HEK293 (cell line): ENCODE results near the gene TMEM14A.

Source experiments
- CTCF ChIA-PET: fragments of 350-600 bp; formaldehyde crosslinking; extraction: SDS; loops from one replicate; lab custom pipeline; 2021; ENCODE audit warnings: antibody characterized with exemption; lab: Yijun Ruan, JAX
- POLR2A ChIA-PET: fragments of 300-600 bp; formaldehyde crosslinking; extraction: SDS; loops from one replicate; lab custom pipeline; 2020; ENCODE audit warnings: antibody characterized with exemption, inconsistent platforms; lab: Yijun Ruan, JAX
- H3K27ac ChIP-seq: fragments of 200-500 bp; sonication (Bioruptor generic); 2 replicates; pipeline ENCODE4 v1.5.1; 2014; ENCODE audit warnings: low read depth, low read length, control low read depth, inconsistent platforms; ENCODE audit errors: extremely low read depth
- H3K36me3 ChIP-seq, 2 experiments: fragments of 200-500 bp in 1 of 2; sonication (Bioruptor generic) in 1 of 2; 1 replicate in 1 of 2; 2 replicates in 1 of 2; pipeline ENCODE4 v1.5.1; 2014 to 2017; ENCODE audit warnings: inconsistent platforms in 2 of 2, low read length in 2 of 2; ENCODE audit not compliant: control insufficient read depth in 2 of 2, insufficient read depth in 1 of 2
- H3K4me1 ChIP-seq: fragments of 200-500 bp; sonication (Bioruptor generic); 2 replicates; pipeline ENCODE4 v1.5.1; 2014; ENCODE audit warnings: mild to moderate bottlenecking, low read length, inconsistent platforms; ENCODE audit not compliant: control insufficient read depth, insufficient read depth
- H3K4me3 ChIP-seq: 2 replicates; pipeline ENCODE4 v1.5.1; 2011; ENCODE audit warnings: low read depth, mild to moderate bottlenecking, control low read depth, low read length, moderate library complexity
- H3K9me3 ChIP-seq: fragments of 200-500 bp; sonication (Bioruptor generic); 2 replicates; pipeline ENCODE4 v1.5.1; 2014; ENCODE audit warnings: low read depth, low read length, inconsistent platforms; ENCODE audit not compliant: control insufficient read depth, insufficient read depth
- HOXC10 ChIP-seq: sonication (generic); formaldehyde crosslinking; IDR thresholded peaks from 2 replicates; pipeline ENCODE4 v1.8.1; 2023; ENCODE audit warnings: mild to moderate bottlenecking, missing genetic modification reagents
- KLF10 ChIP-seq: fragments of 450-650 bp; IDR thresholded peaks from 2 replicates; pipeline ENCODE4 v1.5.1; 2018; ENCODE audit warnings: missing biosample characterization, mild to moderate bottlenecking, missing genetic modification characterization
- OVOL3 ChIP-seq: fragments of 450-650 bp; formaldehyde crosslinking; IDR thresholded peaks from 2 replicates; pipeline ENCODE4 v1.5.1; 2016; ENCODE audit warnings: missing biosample characterization, missing genetic modification characterization
- REPIN1 ChIP-seq: fragments of 450-650 bp; formaldehyde crosslinking; IDR thresholded peaks from 2 replicates; pipeline ENCODE4 v1.5.1; 2017; ENCODE audit warnings: missing biosample characterization, missing genetic modification characterization, low read depth
- SP3 ChIP-seq: fragments of 450-650 bp; formaldehyde crosslinking; IDR thresholded peaks from 2 replicates; pipeline ENCODE4 v1.5.1; 2016; ENCODE audit warnings: missing biosample characterization, missing genetic modification characterization
- SP7 ChIP-seq: fragments of 450-650 bp; formaldehyde crosslinking; IDR thresholded peaks from 2 replicates; pipeline ENCODE4 v1.5.1; 2016; ENCODE audit warnings: missing biosample characterization, missing genetic modification characterization
- ZBTB17 ChIP-seq: fragments of 450-650 bp; formaldehyde crosslinking; IDR thresholded peaks from 2 replicates; pipeline ENCODE4 v1.5.1; 2016; ENCODE audit warnings: missing biosample characterization, missing genetic modification characterization
- ZBTB6 ChIP-seq: fragments of 450-650 bp; formaldehyde crosslinking; IDR thresholded peaks from 2 replicates; pipeline ENCODE4 v1.5.1; 2017; ENCODE audit warnings: missing biosample characterization, missing genetic modification characterization
- ZFP3 ChIP-seq: fragments of 450-650 bp; formaldehyde crosslinking; IDR thresholded peaks from 2 replicates; pipeline ENCODE4 v1.5.1; 2016; ENCODE audit warnings: low read depth, missing biosample characterization, missing genetic modification characterization
- ZFP37 ChIP-seq: fragments of 450-650 bp; formaldehyde crosslinking; IDR thresholded peaks from 2 replicates; pipeline ENCODE4 v1.5.1; 2016; ENCODE audit warnings: missing biosample characterization, missing genetic modification characterization
- ZNF121 ChIP-seq: fragments of 450-650 bp; formaldehyde crosslinking; IDR thresholded peaks from 2 replicates; pipeline ENCODE4 v1.5.1; 2016; ENCODE audit warnings: missing biosample characterization, missing genetic modification characterization
- ZNF138 ChIP-seq: fragments of 450-650 bp; formaldehyde crosslinking; IDR thresholded peaks from 2 replicates; pipeline ENCODE4 v1.5.1; 2016; ENCODE audit warnings: missing biosample characterization, missing genetic modification characterization, borderline replicate concordance
- ZNF157 ChIP-seq: fragments of 450-650 bp; formaldehyde crosslinking; IDR thresholded peaks from 2 replicates; pipeline ENCODE4 v1.5.1; 2016; ENCODE audit warnings: missing biosample characterization, missing genetic modification characterization
- ZNF169 ChIP-seq: fragments of 450-650 bp; formaldehyde crosslinking; IDR thresholded peaks from 2 replicates; pipeline ENCODE4 v1.5.1; 2016; ENCODE audit warnings: missing biosample characterization, missing genetic modification characterization
- ZNF530 ChIP-seq: fragments of 450-650 bp; formaldehyde crosslinking; IDR thresholded peaks from 2 replicates; pipeline ENCODE4 v1.5.1; 2016; ENCODE audit warnings: low read depth, missing biosample characterization, missing genetic modification characterization
- ZNF555 ChIP-seq: fragments of 450-650 bp; formaldehyde crosslinking; conservative IDR thresholded peaks from 2 replicates; pipeline ENCODE4 v1.5.1; 2017; ENCODE audit warnings: missing biosample characterization, mild to moderate bottlenecking, missing genetic modification characterization, inconsistent platforms
- ZNF654 ChIP-seq: fragments of 450-650 bp; formaldehyde crosslinking; IDR thresholded peaks from 2 replicates; pipeline ENCODE4 v1.5.1; 2016; ENCODE audit warnings: low read depth, missing biosample characterization, missing genetic modification characterization
- ZNF707 ChIP-seq: fragments of 450-650 bp; formaldehyde crosslinking; IDR thresholded peaks from 2 replicates; pipeline ENCODE4 v1.5.1; 2016; ENCODE audit warnings: missing biosample characterization, missing genetic modification characterization
- ZSCAN16 ChIP-seq: fragments of 450-650 bp; formaldehyde crosslinking; IDR thresholded peaks from 2 replicates; pipeline ENCODE4 v1.5.1; 2016; ENCODE audit warnings: missing biosample characterization, missing genetic modification characterization
- TF ChIP-seq, protein P1 (sequence below): fragments of 450-650 bp; IDR thresholded peaks from 2 replicates; pipeline ENCODE4 v1.5.1; 2018; ENCODE audit warnings: missing biosample characterization, missing genetic modification characterization
- TF ChIP-seq, protein P2 (sequence below): fragments of 450-650 bp; formaldehyde crosslinking; IDR thresholded peaks from 2 replicates; pipeline ENCODE4 v1.5.1; 2017; ENCODE audit warnings: missing biosample characterization, missing genetic modification characterization

TMEM14A gene

GRCh38 chr6:52647199-52647598, 23.7 kb upstream of the TMEM14A start:
- POLR2A ChIA-PET: no interaction called here
- H3K27ac ChIP-seq: no peak overlapping the region
- CTCF ChIA-PET: interaction anchor here (0.6 to 1.3 kb wide), 4 partner anchors 49 to 295 kb away, joined by 3 to 9 read pairs (median 4); no protein-coding TSS in a partner anchor
- H3K4me1 ChIP-seq: no peaks in the 10 kb centered on the region; the same call in 1 of the 2 replicates
- H3K4me3 ChIP-seq: no peak overlapping the region
- TF ChIP-seq ZFP3 (tag by site-specific recombination): no peak
- TF ChIP-seq ZNF157 (tag by site-specific recombination): no peak
- no peak for TF ChIP-seq OVOL3
- no peak for TF ChIP-seq ZBTB17
- TF ChIP-seq ZNF654 (tag by site-specific recombination): no peak
- no peak for TF ChIP-seq ZNF121 (tag by site-specific recombination)
- TF ChIP-seq ZFP37 (tag by site-specific recombination): no peak
- no peaks in the 10 kb centered on the region for H3K36me3 ChIP-seq
- H3K9me3 ChIP-seq: no peaks in the 10 kb centered on the region

GRCh38 chr6:52649536-52650160, 21.3 kb upstream of the TMEM14A start:
- POLR2A ChIA-PET: no interaction called here
- Histone ChIP-seq H3K27ac (no peak overlapping the region), H3K4me1 (no peaks in the 10 kb centered on the region)
- TF ChIP-seq ZSCAN16 (tag by site-specific recombination): no peak
- no peak for TF ChIP-seq KLF10 (tag by site-specific recombination)
- no peak for TF ChIP-seq ZNF707
- TF ChIP-seq ZBTB6 (tag by site-specific recombination): no peak
- no peak for TF ChIP-seq REPIN1 (tag by site-specific recombination)
- TF ChIP-seq ZNF530 (tag by site-specific recombination): no peak
- no peak for TF ChIP-seq ZNF138 (tag by site-specific recombination)
- TF ChIP-seq, protein P1, sequence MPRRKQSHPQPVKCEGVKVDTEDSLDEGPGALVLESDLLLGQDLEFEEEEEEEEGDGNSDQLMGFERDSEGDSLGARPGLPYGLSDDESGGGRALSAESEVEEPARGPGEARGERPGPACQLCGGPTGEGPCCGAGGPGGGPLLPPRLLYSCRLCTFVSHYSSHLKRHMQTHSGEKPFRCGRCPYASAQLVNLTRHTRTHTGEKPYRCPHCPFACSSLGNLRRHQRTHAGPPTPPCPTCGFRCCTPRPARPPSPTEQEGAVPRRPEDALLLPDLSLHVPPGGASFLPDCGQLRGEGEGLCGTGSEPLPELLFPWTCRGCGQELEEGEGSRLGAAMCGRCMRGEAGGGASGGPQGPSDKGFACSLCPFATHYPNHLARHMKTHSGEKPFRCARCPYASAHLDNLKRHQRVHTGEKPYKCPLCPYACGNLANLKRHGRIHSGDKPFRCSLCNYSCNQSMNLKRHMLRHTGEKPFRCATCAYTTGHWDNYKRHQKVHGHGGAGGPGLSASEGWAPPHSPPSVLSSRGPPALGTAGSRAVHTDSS (tag by site-specific recombination): no peak
- no peak for TF ChIP-seq SP3 (tag by site-specific recombination)
- no peak for TF ChIP-seq ZNF555 (tag by site-specific recombination)
- TF ChIP-seq ZNF169 (tag by site-specific recombination): no peak
- TF ChIP-seq, protein P2, sequence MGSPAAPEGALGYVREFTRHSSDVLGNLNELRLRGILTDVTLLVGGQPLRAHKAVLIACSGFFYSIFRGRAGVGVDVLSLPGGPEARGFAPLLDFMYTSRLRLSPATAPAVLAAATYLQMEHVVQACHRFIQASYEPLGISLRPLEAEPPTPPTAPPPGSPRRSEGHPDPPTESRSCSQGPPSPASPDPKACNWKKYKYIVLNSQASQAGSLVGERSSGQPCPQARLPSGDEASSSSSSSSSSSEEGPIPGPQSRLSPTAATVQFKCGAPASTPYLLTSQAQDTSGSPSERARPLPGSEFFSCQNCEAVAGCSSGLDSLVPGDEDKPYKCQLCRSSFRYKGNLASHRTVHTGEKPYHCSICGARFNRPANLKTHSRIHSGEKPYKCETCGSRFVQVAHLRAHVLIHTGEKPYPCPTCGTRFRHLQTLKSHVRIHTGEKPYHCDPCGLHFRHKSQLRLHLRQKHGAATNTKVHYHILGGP: no peak
- no peak for TF ChIP-seq HOXC10
- no peak for TF ChIP-seq SP7 (tag by site-specific recombination)
- TF ChIP-seq, all 188 proteins: peak for 0
- CTCF ChIA-PET: interaction anchor here (0.6 to 6.5 kb wide), 10 partner anchors 12 to 242 kb away, joined by 3 to 125 read pairs (median 12); partner anchors contain the start of gene EFHC1
- H3K9me3 ChIP-seq: no peaks in the 10 kb centered on the region
- H3K36me3 ChIP-seq: no peaks in the 10 kb centered on the region
- H3K4me3 ChIP-seq: no peak overlapping the region
